ENCODE results near the gene SPEG.

The SPEG gene

GRCh38 chr2:219497495-219498279 lies 63.0 kb downstream of the SPEG start:
- Histone ChIP-seq H3K27ac (no peak overlapping the region), H3K36me3 (ENCODE audit: insufficient read depth, low read length) (no peaks in the 10 kb centered on the region), H3K9me3 (ENCODE audit: low read depth, low read length) (no peaks in the 10 kb centered on the region), H3K4me3 (peak overlapping the region; percentile 85), H3K9ac (ENCODE audit: insufficient read length) (peak overlapping the region; percentile 53)
- DNase-seq (ENCODE audit: low read depth, low spot score): no peak
- TF ChIP-seq POLR2AphosphoS5 (IDR thresholded peaks at IDR 0.05; ENCODE audit: borderline replicate concordance, low read depth, low read length) (no peak), EZH2 (IDR thresholded peaks at IDR 0.05) (no peak), FOXP2 (optimal IDR thresholded peaks at IDR 0.05; ENCODE audit: control extremely low read depth, extremely low read length, insufficient read depth) (no peak)

DNA sequence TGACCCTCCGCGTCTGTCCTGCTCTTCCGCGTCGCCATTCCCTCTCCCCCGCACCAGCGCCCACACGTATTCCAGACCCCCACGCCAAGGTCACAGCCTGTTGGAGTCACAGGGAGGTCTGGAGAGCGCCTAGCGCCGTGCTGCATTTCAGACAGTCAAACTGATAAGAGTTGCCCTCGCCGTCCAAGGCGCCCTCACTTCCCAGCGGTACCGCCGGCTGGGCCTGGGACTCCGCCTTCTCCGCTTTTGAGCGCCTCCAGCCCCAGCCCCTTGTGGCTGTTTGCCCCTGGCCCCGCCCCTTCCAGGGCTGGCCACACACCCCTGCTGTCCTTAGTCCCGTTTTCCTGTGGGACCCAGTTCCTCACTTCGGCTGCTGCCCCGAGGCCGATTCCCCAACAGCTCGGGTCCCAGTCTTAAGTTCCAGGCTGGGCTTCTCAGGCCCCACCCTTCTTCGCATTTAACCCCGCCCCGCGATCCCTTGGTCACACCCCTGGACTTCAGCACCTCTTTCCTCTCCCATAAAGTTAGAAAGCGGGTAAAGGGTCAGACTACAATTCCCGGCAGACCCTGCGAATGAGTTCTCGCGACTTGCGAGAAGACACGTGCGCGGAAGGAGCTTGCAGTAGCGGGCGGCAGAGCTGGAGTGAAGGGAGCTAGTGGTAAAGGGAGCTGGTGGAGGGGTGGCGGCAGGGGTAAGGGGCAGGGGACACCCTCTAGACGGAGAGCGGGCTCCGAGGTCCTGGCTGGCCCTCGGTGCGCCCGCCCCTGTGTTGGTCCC lies 63.8 kb downstream of the SPEG start, which contains the start of gene GMPPA:
Gene GMPPA (plus strand): TSS at position 612 of the 778 bp plus-strand sequence. CDS start 1,085 bp downstream, outside the sequence.
- H3K9ac ChIP-seq (ENCODE audit: insufficient read length): peak within 1 kb of the TSS; percentile 95
- DNase-seq (ENCODE audit: low read depth, low spot score): peak; percentile 96
- no peaks in the 10 kb centered on the region for H3K36me3 ChIP-seq (ENCODE audit: insufficient read depth, low read length)
- H3K27ac ChIP-seq: peak within 1 kb of the TSS; percentile 26
- peak within 1 kb of the TSS; percentile 85 for H3K4me3 ChIP-seq
- no peaks in the 10 kb centered on the region for H3K9me3 ChIP-seq (ENCODE audit: low read depth, low read length)
- TF ChIP-seq POLR2AphosphoS5 (IDR thresholded peaks at IDR 0.05; ENCODE audit: borderline replicate concordance, low read depth, low read length) (peak; percentile 74), EZH2 (IDR thresholded peaks at IDR 0.05) (no peak), FOXP2 (optimal IDR thresholded peaks at IDR 0.05; ENCODE audit: control extremely low read depth, extremely low read length, insufficient read depth) (peak; percentile 14)

GRCh38 chr2:219499058-219499307 lies 64.3 kb downstream of the SPEG start:
- Histone ChIP-seq H3K4me3 (peak overlapping the region; percentile 85), H3K9ac (ENCODE audit: insufficient read length) (peak overlapping the region; percentile 95), H3K9me3 (ENCODE audit: low read depth, low read length) (no peaks in the 10 kb centered on the region), H3K27ac (peak overlapping the region; percentile 26; the same call in 1 of the 2 replicates), H3K36me3 (ENCODE audit: insufficient read depth, low read length) (no peaks in the 10 kb centered on the region)
- DNase-seq (ENCODE audit: low read depth, low spot score): no peak
- TF ChIP-seq EZH2 (IDR thresholded peaks at IDR 0.05) (no peak), POLR2AphosphoS5 (IDR thresholded peaks at IDR 0.05; ENCODE audit: borderline replicate concordance, low read depth, low read length) (no peak), FOXP2 (optimal IDR thresholded peaks at IDR 0.05; ENCODE audit: control extremely low read depth, extremely low read length, insufficient read depth) (no peak)

GRCh38 chr2:219499555-219499954 lies 64.9 kb downstream of the SPEG start:
- Histone ChIP-seq H3K27ac (peak overlapping the region; percentile 26), H3K36me3 (ENCODE audit: insufficient read depth, low read length) (no peaks in the 10 kb centered on the region), H3K9me3 (ENCODE audit: low read depth, low read length) (no peaks in the 10 kb centered on the region), H3K4me3 (peak overlapping the region; percentile 85), H3K9ac (ENCODE audit: insufficient read length) (peak overlapping the region; percentile 95)
- TF ChIP-seq EZH2 (IDR thresholded peaks at IDR 0.05) (no peak), FOXP2 (optimal IDR thresholded peaks at IDR 0.05; ENCODE audit: control extremely low read depth, extremely low read length, insufficient read depth) (no peak), POLR2AphosphoS5 (IDR thresholded peaks at IDR 0.05; ENCODE audit: borderline replicate concordance, low read depth, low read length) (no peak)
- no peak for DNase-seq (ENCODE audit: low read depth, low spot score)

DNA sequence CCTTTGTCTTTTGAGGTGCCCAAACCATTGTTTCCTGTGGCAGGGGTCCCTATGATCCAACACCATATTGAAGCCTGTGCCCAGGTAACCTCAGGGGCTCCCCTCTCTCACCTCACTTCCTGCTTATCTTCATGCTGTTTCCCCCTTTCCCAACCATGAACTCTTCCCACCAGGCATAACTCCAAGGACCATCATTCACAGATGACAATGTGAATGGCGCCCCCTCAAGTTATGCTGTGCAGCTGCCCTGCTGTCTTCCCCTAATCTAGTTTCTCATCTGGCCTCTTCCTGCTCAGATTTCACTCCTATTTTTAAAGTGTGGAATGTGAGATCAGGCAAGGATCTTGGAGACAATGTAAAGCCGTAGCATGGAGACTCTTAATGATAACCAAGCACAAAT lies 65.5 kb downstream of the SPEG start:
- DNase-seq (ENCODE audit: low read depth, low spot score): no peak
- Histone ChIP-seq H3K27ac (no peak overlapping the region), H3K36me3 (ENCODE audit: insufficient read depth, low read length) (no peaks in the 10 kb centered on the region), H3K9me3 (ENCODE audit: low read depth, low read length) (no peaks in the 10 kb centered on the region), H3K4me3 (peak overlapping the region; percentile 85; the same call in 1 of the 2 replicates), H3K9ac (ENCODE audit: insufficient read length) (no peak overlapping the region)
- TF ChIP-seq POLR2AphosphoS5 (IDR thresholded peaks at IDR 0.05; ENCODE audit: borderline replicate concordance, low read depth, low read length): no peak
- no peak for TF ChIP-seq EZH2 (IDR thresholded peaks at IDR 0.05)
- TF ChIP-seq FOXP2 (optimal IDR thresholded peaks at IDR 0.05; ENCODE audit: control extremely low read depth, extremely low read length, insufficient read depth): no peak

GRCh38 chr2:219501849-219502248 lies 67.2 kb downstream of the SPEG start:
- Histone ChIP-seq H3K27ac (no peak overlapping the region), H3K9me3 (ENCODE audit: low read depth, low read length) (no peaks in the 10 kb centered on the region), H3K9ac (ENCODE audit: insufficient read length) (no peak overlapping the region), H3K4me3 (no peak overlapping the region), H3K36me3 (ENCODE audit: insufficient read depth, low read length) (no peaks in the 10 kb centered on the region)
- DNase-seq (ENCODE audit: low read depth, low spot score): no peak
- TF ChIP-seq FOXP2 (optimal IDR thresholded peaks at IDR 0.05; ENCODE audit: control extremely low read depth, extremely low read length, insufficient read depth) (no peak), POLR2AphosphoS5 (IDR thresholded peaks at IDR 0.05; ENCODE audit: borderline replicate concordance, low read depth, low read length) (no peak), EZH2 (IDR thresholded peaks at IDR 0.05) (no peak)

DNA sequence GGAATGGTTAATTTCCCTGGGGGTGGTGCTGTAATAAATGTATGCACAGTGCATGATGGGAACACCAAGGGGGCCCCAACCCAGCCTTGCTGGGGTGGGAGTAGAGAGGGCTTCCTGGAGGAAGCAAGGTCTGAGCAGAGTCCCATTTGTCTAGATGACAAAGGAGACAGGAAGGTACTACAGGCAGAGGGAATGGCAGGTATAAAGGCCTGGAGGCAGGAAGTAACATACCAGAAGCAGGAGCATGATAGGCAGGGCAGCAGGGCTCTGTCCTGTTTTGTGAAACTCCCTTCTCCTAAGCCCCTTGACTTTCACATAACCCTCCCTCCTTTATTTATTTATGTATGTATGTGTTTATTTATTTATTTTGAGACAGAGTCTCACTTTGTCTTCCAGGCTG lies 68.0 kb downstream of the SPEG start:
- Histone ChIP-seq H3K36me3 (ENCODE audit: insufficient read depth, low read length) (no peaks in the 10 kb centered on the region), H3K9ac (ENCODE audit: insufficient read length) (no peak overlapping the region), H3K27ac (no peak overlapping the region), H3K9me3 (ENCODE audit: low read depth, low read length) (no peaks in the 10 kb centered on the region), H3K4me3 (no peak overlapping the region)
- no peak for DNase-seq (ENCODE audit: low read depth, low spot score)
- no peak for TF ChIP-seq EZH2 (IDR thresholded peaks at IDR 0.05)

- H3K4me3 ChIP-seq: no peak overlapping the region
- no peaks in the 10 kb centered on the region for H3K9me3 ChIP-seq (ENCODE audit: low read depth, low read length)
- DNase-seq (ENCODE audit: low read depth, low spot score): no peak
- H3K27ac ChIP-seq: no peak overlapping the region
- H3K9ac ChIP-seq (ENCODE audit: insufficient read length): no peak overlapping the region
- no peak for TF ChIP-seq EZH2 (IDR thresholded peaks at IDR 0.05)
- no peak for TF ChIP-seq FOXP2 (optimal IDR thresholded peaks at IDR 0.05; ENCODE audit: control extremely low read depth, extremely low read length, insufficient read depth)
- no peak for TF ChIP-seq POLR2AphosphoS5 (IDR thresholded peaks at IDR 0.05; ENCODE audit: borderline replicate concordance, low read depth, low read length)
- no peaks in the 10 kb centered on the region for H3K36me3 ChIP-seq (ENCODE audit: insufficient read depth, low read length)
Measured at GRCh38 chr2:219505585-219505984, 70.9 kb downstream of the SPEG start.

Measured in SK-N-MC (cell line).